A673 (cell line): ENCODE data around the gene CNNM2.

Source experiments
- EZH2 ChIP-seq: fragments of 200-600 bp; sonication (generic); IDR thresholded peaks from 2 replicates; pipeline ENCODE4 v1.6.1; 2017; ENCODE audit warnings: borderline replicate concordance, low read depth, mild to moderate bottlenecking, mixed read lengths, antibody characterized with exemption, low read length; ENCODE audit not compliant: poor library complexity, severe bottlenecking
- TF ChIP-seq, protein P1 (sequence below): fragments of 300-800, 200-600 bp; sonication (generic); conservative IDR thresholded peaks from 2 replicates; pipeline ENCODE4 v1.5.1; 2017; ENCODE audit warnings: low read depth, mild to moderate bottlenecking, antibody characterized with exemption, low read length, moderate library complexity, mixed read lengths

DNA sequence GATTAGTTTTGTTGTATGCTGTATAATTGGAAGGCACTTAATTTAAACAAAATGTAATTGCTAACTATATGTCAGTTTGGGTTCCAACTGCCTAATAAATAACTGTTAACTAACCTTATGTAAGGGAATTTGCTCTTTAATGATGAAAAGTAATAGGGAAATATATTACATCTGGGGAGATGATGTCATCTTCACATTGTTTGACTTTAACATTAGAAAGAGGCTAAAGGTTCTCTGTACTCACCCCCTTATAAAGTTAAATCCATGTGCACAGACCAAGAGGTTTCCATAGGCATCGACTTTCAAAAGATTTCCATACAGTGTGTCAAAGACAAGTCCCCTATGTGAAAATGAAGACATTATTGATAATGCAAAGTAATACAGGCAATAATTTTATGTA, 187.4 kb downstream of the CNNM2 start:
- no peak for TF ChIP-seq EZH2
- TF ChIP-seq, protein P1, sequence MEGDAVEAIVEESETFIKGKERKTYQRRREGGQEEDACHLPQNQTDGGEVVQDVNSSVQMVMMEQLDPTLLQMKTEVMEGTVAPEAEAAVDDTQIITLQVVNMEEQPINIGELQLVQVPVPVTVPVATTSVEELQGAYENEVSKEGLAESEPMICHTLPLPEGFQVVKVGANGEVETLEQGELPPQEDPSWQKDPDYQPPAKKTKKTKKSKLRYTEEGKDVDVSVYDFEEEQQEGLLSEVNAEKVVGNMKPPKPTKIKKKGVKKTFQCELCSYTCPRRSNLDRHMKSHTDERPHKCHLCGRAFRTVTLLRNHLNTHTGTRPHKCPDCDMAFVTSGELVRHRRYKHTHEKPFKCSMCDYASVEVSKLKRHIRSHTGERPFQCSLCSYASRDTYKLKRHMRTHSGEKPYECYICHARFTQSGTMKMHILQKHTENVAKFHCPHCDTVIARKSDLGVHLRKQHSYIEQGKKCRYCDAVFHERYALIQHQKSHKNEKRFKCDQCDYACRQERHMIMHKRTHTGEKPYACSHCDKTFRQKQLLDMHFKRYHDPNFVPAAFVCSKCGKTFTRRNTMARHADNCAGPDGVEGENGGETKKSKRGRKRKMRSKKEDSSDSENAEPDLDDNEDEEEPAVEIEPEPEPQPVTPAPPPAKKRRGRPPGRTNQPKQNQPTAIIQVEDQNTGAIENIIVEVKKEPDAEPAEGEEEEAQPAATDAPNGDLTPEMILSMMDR = no peak
